NB4 (cell line): ENCODE measurements around the gene SCAF1.

ENCODE experiments used
- CTCF ChIP-seq: IDR thresholded peaks from one replicate; pipeline ENCODE4 v1.5.1; 2012; ENCODE audit warnings: low read depth, low read length
- POLR2A ChIP-seq: IDR thresholded peaks from 2 replicates; pipeline ENCODE4 v1.6.1; 2011; ENCODE audit warnings: mild to moderate bottlenecking; ENCODE audit not compliant: insufficient read length; ENCODE audit errors: extremely low read depth

DNA sequence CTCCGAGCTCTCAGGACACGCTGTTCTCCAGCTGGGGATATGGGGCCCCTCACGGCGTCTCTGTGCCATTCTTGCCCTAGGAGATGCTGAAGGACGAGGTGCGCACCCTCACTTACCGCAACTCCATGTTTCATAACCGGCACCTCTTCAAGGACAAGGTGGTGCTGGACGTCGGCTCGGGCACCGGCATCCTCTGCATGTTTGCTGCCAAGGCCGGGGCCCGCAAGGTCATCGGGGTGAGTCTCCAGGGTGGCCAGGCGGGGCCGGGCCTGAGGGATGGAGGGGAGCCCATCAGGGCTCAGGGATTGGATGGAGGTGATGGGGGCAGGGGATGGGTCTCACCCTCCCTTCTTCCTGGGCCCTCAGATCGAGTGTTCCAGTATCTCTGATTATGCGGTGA is 39.8 kb downstream of the SCAF1 start:
- TF ChIP-seq POLR2A (no peak), CTCF (no peak)
